Fibroblast of the aortic adventitia (primary cell): ENCODE results near the gene PUSL1. TPM values are rescaled to one million over a fixed set of nuclear protein-coding genes. Genes with fewer than 3 reads are reported as not detected.

Experiments used
- DNase-seq: peaks from one replicate; pipeline ENCODE4 v3.0.0-alpha.2; 2010; ENCODE audit warnings: low read depth
- H3K4me3 ChIP-seq: 2 replicates; pipeline ENCODE4 v1.5.1; 2011; ENCODE audit warnings: low read depth, mild to moderate bottlenecking, control low read depth, low read length, moderate library complexity
- total RNA-seq: library from RNA; depleted of rRNA; stranded (reverse); fragments of >200 nt; gene quantifications from 2 replicates; pipeline ENCODE4 v1.2.3, GENCODE V29; 2012; ENCODE audit warnings: low replicate concordance
- TF ChIP-seq, protein P1 (sequence below): IDR thresholded peaks from 2 replicates; pipeline ENCODE4 v1.5.1; 2011; ENCODE audit warnings: mild to moderate bottlenecking, low read length, control low read depth, inconsistent platforms; ENCODE audit not compliant: insufficient read depth

Gene PUSL1
- total RNA-seq, 1 donor, result 25.9 TPM

DNA sequence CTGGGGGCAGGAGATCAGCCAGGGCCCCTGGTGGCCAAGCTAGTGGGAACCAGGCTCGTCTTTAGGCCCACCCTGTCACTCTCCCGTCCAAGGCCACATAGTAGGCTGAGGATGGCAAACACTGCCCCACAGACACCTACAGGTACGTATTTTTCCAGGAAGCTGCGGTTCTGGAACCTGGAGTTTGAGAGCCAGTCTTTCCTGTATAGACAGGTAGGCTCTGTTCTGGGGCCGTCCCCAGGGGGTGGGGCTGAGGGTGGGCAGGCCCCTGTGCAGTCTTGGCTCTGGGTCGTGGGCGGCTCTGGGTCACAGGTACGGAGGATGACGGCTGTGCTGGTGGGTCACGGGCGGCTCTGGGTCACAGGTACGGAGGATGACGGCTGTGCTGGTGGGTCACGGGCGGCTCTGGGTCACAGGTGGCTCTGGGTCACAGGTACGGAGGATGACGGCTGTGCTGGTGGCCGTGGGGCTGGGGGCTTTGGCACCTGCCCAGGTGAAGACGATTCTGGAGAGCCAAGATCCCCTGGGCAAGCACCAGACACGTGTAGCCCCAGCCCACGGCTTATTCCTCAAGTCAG is 2.2 kb downstream of the PUSL1 start:
- no peak overlapping the region for H3K4me3 ChIP-seq
- no peak for DNase-seq
- TF ChIP-seq, protein P1, sequence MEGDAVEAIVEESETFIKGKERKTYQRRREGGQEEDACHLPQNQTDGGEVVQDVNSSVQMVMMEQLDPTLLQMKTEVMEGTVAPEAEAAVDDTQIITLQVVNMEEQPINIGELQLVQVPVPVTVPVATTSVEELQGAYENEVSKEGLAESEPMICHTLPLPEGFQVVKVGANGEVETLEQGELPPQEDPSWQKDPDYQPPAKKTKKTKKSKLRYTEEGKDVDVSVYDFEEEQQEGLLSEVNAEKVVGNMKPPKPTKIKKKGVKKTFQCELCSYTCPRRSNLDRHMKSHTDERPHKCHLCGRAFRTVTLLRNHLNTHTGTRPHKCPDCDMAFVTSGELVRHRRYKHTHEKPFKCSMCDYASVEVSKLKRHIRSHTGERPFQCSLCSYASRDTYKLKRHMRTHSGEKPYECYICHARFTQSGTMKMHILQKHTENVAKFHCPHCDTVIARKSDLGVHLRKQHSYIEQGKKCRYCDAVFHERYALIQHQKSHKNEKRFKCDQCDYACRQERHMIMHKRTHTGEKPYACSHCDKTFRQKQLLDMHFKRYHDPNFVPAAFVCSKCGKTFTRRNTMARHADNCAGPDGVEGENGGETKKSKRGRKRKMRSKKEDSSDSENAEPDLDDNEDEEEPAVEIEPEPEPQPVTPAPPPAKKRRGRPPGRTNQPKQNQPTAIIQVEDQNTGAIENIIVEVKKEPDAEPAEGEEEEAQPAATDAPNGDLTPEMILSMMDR, result no peak

DNA sequence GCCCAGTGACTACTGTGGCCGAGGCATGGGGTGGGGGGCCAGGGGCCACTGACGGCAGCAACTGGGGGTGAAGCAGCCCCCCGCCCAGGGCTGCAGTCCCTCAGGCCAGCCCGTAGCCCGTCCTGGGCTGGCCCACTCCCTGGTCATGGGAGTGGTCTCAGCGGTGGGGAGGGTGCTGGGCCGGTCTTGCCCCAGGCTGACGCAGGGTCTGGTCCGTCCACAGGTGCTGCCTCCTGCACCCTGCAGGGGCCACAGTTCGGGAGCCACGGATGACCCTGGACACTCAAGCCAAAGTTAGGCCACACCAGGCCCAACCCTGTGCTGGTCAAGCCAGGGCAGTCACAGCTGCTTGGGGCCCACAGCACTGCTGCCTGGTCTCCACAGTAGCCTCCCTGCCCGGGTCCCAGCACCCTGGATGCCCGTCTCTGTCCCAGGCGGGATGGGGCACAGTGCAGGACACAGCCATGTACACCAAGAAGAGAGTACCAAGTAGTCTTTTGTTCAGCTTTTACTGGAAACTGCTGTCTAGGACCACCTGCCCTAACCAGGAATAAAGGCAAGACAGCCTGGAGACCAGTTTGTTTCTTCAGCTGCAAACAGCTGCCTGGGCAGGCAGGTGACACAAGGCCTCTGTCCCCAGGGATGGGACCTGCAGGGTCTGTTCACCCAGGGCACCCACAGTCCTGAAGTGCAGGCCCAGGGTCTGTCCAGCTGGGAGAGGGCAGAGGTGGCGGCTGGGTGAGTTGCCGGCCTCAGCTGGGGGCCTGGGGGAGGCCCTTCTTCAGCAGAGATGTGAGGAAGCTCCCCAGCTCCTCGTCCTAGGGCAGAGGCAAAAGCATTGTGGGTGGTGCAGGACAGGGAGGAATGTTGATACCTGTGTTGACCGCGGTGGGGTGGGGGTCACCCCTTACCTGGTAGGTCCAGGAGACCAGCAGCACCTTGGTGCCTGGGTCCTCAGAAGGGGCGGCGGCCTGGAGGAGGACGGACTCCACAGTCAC is 3.0 kb downstream of the PUSL1 start:
- DNase-seq, result no peak
- no peak overlapping the region for H3K4me3 ChIP-seq
- TF ChIP-seq, protein P1, result no peak

DNA sequence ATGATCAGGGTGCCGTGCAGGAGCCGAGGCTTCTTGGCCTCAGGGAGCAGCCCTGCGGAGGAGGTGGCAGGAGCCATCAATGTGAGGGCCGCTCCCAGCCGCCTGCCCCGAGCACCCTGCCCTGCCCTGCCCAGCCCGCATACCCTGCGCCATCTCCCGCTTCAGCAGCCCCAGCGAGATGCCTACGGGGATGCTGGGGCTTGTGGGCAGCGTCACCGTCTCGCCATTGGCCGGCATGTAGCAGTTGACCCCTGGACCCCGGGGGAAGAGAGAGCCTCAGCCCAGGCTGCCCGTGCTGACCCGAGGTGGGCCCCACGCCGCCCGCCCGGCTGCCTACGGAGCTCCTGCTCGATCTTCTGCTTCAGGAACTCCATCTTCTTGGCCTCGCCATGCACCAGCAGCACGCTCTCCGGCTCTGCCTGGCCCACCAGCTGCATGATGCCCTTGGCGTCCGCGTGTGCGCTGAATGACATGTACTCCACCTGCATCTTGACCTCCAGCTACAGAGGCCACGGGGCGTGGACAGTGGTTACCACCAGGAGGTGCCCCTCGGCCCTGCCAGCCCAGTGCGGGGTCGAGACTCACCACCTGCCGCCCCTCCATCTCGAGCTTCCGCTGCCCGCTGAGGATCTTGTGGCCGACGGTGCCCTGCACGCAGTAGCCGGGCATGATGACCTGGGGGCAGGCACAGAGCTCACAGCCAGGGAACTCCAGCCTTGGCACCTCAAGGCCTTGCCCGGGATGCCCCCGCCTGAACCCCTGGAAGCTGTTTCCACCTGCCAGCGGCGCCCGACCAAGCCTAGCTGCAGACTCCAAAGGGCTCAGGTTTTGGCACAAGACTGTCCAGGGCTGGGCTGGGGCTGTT is 4.3 kb downstream of the PUSL1 start:
- TF ChIP-seq, protein P1, result no peak
- H3K4me3 ChIP-seq, result no peak overlapping the region
- DNase-seq, result no peak

DNA sequence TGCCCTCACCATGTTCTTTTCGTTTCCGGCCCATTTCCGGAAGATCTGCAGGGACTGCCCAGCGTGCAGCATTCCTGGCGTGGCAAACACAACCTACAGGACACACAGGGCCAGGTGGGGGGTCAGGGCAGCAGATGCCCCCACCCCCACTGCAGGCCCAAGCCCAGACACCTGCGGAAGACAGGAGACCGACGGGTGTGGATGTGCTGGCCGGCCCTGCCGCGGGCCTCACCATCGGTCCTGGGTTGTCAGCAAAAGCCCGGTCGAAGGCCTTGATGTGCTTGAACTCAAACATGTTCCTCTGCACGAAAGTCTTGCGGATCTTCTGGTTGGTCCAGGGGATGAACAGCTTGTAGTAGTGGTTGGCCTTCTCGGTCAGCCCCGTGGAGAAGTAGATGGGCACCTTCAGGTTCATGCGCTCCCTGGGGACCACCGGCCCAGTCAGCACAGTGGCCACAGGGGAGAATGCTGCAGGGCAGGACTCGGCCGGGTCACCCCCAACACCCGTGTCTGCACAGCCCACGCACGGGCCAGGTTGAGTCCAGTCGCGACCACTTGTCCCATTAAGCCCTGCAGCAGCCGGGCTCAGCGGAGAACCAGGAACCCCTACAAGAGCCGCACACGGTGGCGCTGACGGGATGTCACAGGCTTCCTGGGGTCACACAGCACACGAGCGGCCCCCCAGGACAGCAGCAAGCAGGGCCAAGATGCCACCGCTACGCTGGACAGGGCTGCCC is 5.3 kb downstream of the PUSL1 start:
- no peak overlapping the region for H3K4me3 ChIP-seq
- no peak for DNase-seq
- TF ChIP-seq, protein P1, result no peak

DNA sequence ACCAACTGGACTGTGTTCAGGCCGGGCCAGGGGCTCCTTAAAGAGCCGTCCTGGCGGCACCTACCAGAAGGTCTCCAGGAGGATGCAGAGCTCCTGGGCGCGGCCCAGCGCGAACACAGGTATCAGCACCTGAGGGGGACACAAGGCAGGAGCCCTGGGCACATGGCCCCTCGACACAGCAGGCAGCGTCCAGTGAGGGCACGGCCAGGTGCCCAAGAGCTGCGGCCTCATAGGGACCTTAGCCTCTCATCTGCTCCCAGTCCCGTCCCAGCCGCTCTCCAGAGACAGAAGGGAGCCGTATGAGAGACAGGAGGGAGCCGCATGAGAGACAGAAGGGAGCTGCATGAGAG is 5.8 kb downstream of the PUSL1 start:
- TF ChIP-seq, protein P1, result no peak
- no peak for DNase-seq
- H3K4me3 ChIP-seq, result no peak overlapping the region

DNA sequence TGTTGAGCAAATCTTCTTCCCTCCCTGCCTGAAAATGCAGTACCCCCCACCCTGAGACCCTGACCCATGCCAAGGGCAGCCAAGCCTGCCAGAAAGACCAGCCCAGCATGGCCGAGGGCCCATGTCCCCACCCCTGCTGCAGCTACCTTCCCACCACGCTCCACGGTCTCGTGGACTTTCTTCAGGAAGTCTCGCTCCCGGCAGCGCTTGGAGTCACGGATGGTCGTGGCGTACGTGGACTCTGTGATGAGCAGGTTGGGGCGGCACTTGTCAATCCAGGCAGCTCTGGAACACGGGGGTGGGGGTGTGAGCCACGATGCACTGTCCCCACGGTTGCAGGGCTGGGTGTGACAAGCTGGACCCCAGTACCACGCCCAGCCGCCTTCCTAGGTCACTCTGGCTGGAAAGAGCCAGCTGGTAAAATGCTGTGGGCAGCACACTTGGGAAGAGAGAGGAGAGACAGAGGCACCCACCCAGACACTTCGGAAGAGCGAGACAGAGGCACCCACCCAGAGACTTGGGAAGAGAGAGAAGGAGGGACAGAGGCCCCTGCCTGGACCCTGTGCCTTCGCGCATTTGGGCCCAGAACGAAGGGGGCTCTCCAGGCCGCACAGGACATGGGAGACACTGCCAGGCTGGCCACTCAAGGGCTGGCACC is 6.4 kb downstream of the PUSL1 start:
- no peak for DNase-seq
- no peak overlapping the region for H3K4me3 ChIP-seq
- TF ChIP-seq, protein P1, result no peak
